ENCODE results near the gene CPTP.
"Not testable (repeated sequence)": the region's sequence is repeated elsewhere in the genome, so short reads cannot be mapped to it uniquely, and the experiment has no call there.

The CPTP gene

DNA sequence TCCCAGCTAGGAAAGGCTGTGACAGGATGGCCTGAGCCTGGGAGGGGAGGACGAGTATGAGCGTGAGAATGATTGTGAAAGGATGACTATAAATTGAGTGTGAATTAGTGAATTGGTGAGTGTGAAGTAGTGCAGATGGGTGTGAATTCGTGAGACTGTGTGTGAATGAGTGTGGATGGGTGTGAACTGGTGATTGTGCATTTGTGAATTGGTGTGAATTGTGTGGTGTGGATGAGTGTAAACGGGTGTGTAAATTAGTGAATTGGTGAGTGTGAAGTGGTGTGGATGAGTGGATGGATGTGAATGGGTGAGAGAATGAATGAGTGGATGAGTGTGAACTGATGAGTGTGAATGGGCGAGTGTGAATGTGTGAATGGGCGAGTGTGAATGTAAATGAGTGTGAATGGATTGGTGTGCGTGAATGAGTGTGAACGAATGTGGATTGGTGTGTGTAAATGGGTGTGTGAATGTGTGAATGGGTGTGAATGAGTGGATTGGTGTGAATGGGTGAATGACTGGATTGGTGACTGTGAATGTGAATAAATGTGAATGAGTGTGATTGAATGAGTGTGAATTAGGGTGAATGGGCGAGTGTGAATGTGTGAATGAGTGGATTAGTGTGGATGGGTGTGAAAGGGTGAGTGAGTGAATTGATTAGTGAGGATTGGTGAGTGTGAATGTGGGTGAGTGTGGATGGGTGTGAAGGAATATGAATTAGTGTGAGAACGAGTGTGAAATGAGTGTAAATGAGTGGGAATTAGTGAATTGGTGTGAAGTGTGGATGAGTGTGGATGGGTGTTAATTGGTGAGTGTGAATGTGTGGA is 41.5 kb downstream of the CPTP start:
- Histone ChIP-seq H2BK15ac (ENCODE audit: low read depth, poor library complexity, severe bottlenecking) (no peak overlapping the region), H3K4me3 (ENCODE audit: insufficient read depth in 1 of 2, low read depth in 1 of 2, low read length in 2 of 2) (no peak overlapping the region), H3K27ac (ENCODE audit: low read length, poor library complexity, severe bottlenecking) (no peak overlapping the region), H3K36me3 (ENCODE audit: control insufficient read depth in 1 of 2, insufficient read depth in 2 of 2, low read depth in 1 of 2, low read length in 2 of 2) (peaks cover 0 to 6% of the 10 kb centered on the region in 2 experiments), H3K18ac (ENCODE audit: low read depth in 1 of 2, low read length in 2 of 2) (no peak overlapping the region), H3K9ac (ENCODE audit: low read length) (no peak overlapping the region), H4K91ac (ENCODE audit: low read length) (peak overlapping the region; percentile 66), H3K4me2 (ENCODE audit: low read length, poor library complexity, severe bottlenecking) (no peak overlapping the region), H2AFZ (ENCODE audit: low read depth, low read length) (no peak overlapping the region), H3K4me1 (ENCODE audit: control insufficient read depth, insufficient read depth, low read depth, low read length) (peaks cover 13% of the 10 kb centered on the region), H3K14ac (ENCODE audit: low read length in 2 of 2) (no peak overlapping the region), H3K4ac (ENCODE audit: low read depth in 1 of 2, low read length in 2 of 2) (no peak overlapping the region), H2BK120ac (ENCODE audit: low read depth, low read length) (no peak overlapping the region), H4K8ac (ENCODE audit: low read length) (no peak overlapping the region), H3K27me3 (ENCODE audit: control insufficient read depth in 1 of 2, insufficient read depth in 1 of 2, low read length in 2 of 2) (no peaks in the 10 kb centered on the region), H3K9me3 (ENCODE audit: control insufficient read depth, low read length) (no peaks in the 10 kb centered on the region), H2BK12ac (ENCODE audit: low read length in 2 of 2) (peak overlapping the region in 1 of 2 experiments; percentile 93), H3K23ac (ENCODE audit: low read length in 2 of 2) (no peak overlapping the region), H2AK5ac (ENCODE audit: low read length, severe bottlenecking) (no peak overlapping the region), H2BK5ac (ENCODE audit: low read depth, low read length, poor library complexity, severe bottlenecking) (no peak overlapping the region), H3K79me1 (replicated peaks; ENCODE audit: low read length, poor library complexity, severe bottlenecking) (peaks cover 1% of the 10 kb centered on the region)
- no peak for DNase-seq
- WGBS = 84% methylated on average over 10 of the region's 10 CpGs

DNA sequence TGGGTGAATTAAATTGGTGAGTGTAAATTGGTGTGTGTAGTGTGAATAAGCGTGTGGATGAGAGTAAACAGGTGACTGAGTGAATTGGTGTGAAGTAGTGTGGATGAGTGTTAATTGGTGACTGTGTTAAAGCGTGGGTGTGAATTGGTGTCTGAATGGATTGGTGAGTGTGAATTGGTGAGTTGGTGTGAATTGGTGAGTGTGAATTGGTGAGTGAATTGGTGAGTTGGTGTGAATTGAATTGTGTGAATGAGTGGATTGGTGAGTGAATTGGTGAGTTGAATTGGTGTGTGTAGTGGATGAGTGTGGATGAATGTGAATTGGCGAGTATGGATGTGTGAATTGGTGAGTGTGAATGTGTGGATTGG is 42.1 kb downstream of the CPTP start:
- no peak overlapping the region for H3K18ac ChIP-seq (ENCODE audit: low read depth in 1 of 2, low read length in 2 of 2)
- no peak overlapping the region for H3K27ac ChIP-seq (ENCODE audit: low read length, poor library complexity, severe bottlenecking)
- H4K91ac ChIP-seq (ENCODE audit: low read length) = no peak overlapping the region
- no peak overlapping the region for H4K8ac ChIP-seq (ENCODE audit: low read length)
- no peak overlapping the region for H2BK120ac ChIP-seq (ENCODE audit: low read depth, low read length)
- peaks cover 13% of the 10 kb centered on the region for H3K4me1 ChIP-seq (ENCODE audit: control insufficient read depth, insufficient read depth, low read depth, low read length)
- H3K4me3 ChIP-seq (ENCODE audit: insufficient read depth in 1 of 2, low read depth in 1 of 2, low read length in 2 of 2) = no peak overlapping the region
- 98% methylated on average over 3 of the region's 3 CpGs for whole genome bisulfite sequencing
- H3K9me3 ChIP-seq (ENCODE audit: control insufficient read depth, low read length) = no peaks in the 10 kb centered on the region
- H2AFZ ChIP-seq (ENCODE audit: low read depth, low read length) = no peak overlapping the region
- H3K23ac ChIP-seq (ENCODE audit: low read length in 2 of 2) = no peak overlapping the region
- no peak overlapping the region for H3K9ac ChIP-seq (ENCODE audit: low read length)
- no peak overlapping the region for H3K4ac ChIP-seq (ENCODE audit: low read depth in 1 of 2, low read length in 2 of 2)
- peak; percentile 11 for DNase-seq
- H3K14ac ChIP-seq (ENCODE audit: low read length in 2 of 2) = no peak overlapping the region
- no peak overlapping the region for H2BK12ac ChIP-seq (ENCODE audit: low read length in 2 of 2)
- no peak overlapping the region for H2BK5ac ChIP-seq (ENCODE audit: low read depth, low read length, poor library complexity, severe bottlenecking)
- H2BK15ac ChIP-seq (ENCODE audit: low read depth, poor library complexity, severe bottlenecking) = no peak overlapping the region
- peaks cover 0 to 12% of the 10 kb centered on the region in 2 experiments for H3K36me3 ChIP-seq (ENCODE audit: control insufficient read depth in 1 of 2, insufficient read depth in 2 of 2, low read depth in 1 of 2, low read length in 2 of 2)
- H2AK5ac ChIP-seq (ENCODE audit: low read length, severe bottlenecking) = no peak overlapping the region
- peaks cover 3% of the 10 kb centered on the region for H3K79me1 ChIP-seq (replicated peaks; ENCODE audit: low read length, poor library complexity, severe bottlenecking)
- no peak overlapping the region for H3K4me2 ChIP-seq (ENCODE audit: low read length, poor library complexity, severe bottlenecking)
- H3K27me3 ChIP-seq (ENCODE audit: control insufficient read depth in 1 of 2, insufficient read depth in 1 of 2, low read length in 2 of 2) = no peaks in the 10 kb centered on the region

- H3K9ac ChIP-seq (ENCODE audit: low read length) = no peak overlapping the region
- no peak overlapping the region for H2AK5ac ChIP-seq (ENCODE audit: low read length, severe bottlenecking)
- H3K36me3 ChIP-seq (ENCODE audit: control insufficient read depth in 1 of 2, insufficient read depth in 2 of 2, low read depth in 1 of 2, low read length in 2 of 2) = peaks cover 0 to 16% of the 10 kb centered on the region in 2 experiments
- no peak overlapping the region for H3K27ac ChIP-seq (ENCODE audit: low read length, poor library complexity, severe bottlenecking)
- no peak overlapping the region for H4K91ac ChIP-seq (ENCODE audit: low read length)
- H2AFZ ChIP-seq (ENCODE audit: low read depth, low read length) = no peak overlapping the region
- no peak overlapping the region for H3K4me3 ChIP-seq (ENCODE audit: insufficient read depth in 1 of 2, low read depth in 1 of 2, low read length in 2 of 2)
- H2BK15ac ChIP-seq (ENCODE audit: low read depth, poor library complexity, severe bottlenecking) = no peak overlapping the region
- no peak overlapping the region for H3K4me2 ChIP-seq (ENCODE audit: low read length, poor library complexity, severe bottlenecking)
- H3K14ac ChIP-seq (ENCODE audit: low read length in 2 of 2) = no peak overlapping the region
- H2BK120ac ChIP-seq (ENCODE audit: low read depth, low read length) = no peak overlapping the region
- no peaks in the 10 kb centered on the region for H3K9me3 ChIP-seq (ENCODE audit: control insufficient read depth, low read length)
- no peak overlapping the region for H3K18ac ChIP-seq (ENCODE audit: low read depth in 1 of 2, low read length in 2 of 2)
- H4K8ac ChIP-seq (ENCODE audit: low read length) = no peak overlapping the region
- peaks cover 3% of the 10 kb centered on the region for H3K79me1 ChIP-seq (replicated peaks; ENCODE audit: low read length, poor library complexity, severe bottlenecking)
- peak; percentile 32 for DNase-seq
- 97% methylated on average over 5 of the region's 5 CpGs for WGBS
- H3K27me3 ChIP-seq (ENCODE audit: control insufficient read depth in 1 of 2, insufficient read depth in 1 of 2, low read length in 2 of 2) = no peaks in the 10 kb centered on the region
- H2BK12ac ChIP-seq (ENCODE audit: low read length in 2 of 2) = no peak overlapping the region
- no peak overlapping the region for H3K4ac ChIP-seq (ENCODE audit: low read depth in 1 of 2, low read length in 2 of 2)
- H2BK5ac ChIP-seq (ENCODE audit: low read depth, low read length, poor library complexity, severe bottlenecking) = no peak overlapping the region
- H3K4me1 ChIP-seq (ENCODE audit: control insufficient read depth, insufficient read depth, low read depth, low read length) = peaks cover 14% of the 10 kb centered on the region
- no peak overlapping the region for H3K23ac ChIP-seq (ENCODE audit: low read length in 2 of 2)
Measured at GRCh38 chr1:1367315-1367714, 42.7 kb downstream of the CPTP start.

DNA sequence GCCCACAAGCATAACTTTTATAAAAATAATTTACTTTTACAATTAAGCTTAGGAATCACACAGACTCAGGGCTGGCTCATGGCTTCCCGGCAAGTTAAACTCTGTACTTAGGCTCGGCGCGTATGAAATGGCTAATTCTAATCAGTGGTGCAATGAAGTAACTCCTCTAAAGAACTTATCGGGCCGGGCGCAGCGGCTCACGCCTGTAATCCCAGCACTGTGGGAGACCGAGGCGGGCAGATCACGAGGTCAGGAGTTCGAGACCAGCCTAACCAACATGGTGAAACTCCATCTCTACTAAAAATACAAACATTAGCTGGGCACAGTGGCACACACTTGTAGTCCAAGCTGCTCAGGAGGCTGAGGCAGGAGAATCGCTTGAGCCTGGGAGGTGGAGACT is 45.5 kb downstream of the CPTP start:
- WGBS = 95% methylated on average over 13 of the region's 14 CpGs
- not testable (repeated sequence) for H4K8ac ChIP-seq (ENCODE audit: low read length); H3K4me3 ChIP-seq (ENCODE audit: insufficient read depth in 1 of 2, low read depth in 1 of 2, low read length in 2 of 2)

More for the DNA sequence above, 45.5 kb downstream of the CPTP start:
- H3K27ac ChIP-seq (ENCODE audit: low read length, poor library complexity, severe bottlenecking); H3K14ac ChIP-seq (ENCODE audit: low read length in 2 of 2); DNase-seq; H4K91ac ChIP-seq (ENCODE audit: low read length); H3K18ac ChIP-seq (ENCODE audit: low read depth in 1 of 2, low read length in 2 of 2); H3K4ac ChIP-seq (ENCODE audit: low read depth in 1 of 2, low read length in 2 of 2); H2BK120ac ChIP-seq (ENCODE audit: low read depth, low read length); H3K9ac ChIP-seq (ENCODE audit: low read length); H3K4me2 ChIP-seq (ENCODE audit: low read length, poor library complexity, severe bottlenecking); H2BK15ac ChIP-seq (ENCODE audit: low read depth, poor library complexity, severe bottlenecking); H3K27me3 ChIP-seq (ENCODE audit: control insufficient read depth in 1 of 2, insufficient read depth in 1 of 2, low read length in 2 of 2); H2BK12ac ChIP-seq (ENCODE audit: low read length in 2 of 2); H2BK5ac ChIP-seq (ENCODE audit: low read depth, low read length, poor library complexity, severe bottlenecking); H3K9me3 ChIP-seq (ENCODE audit: control insufficient read depth, low read length); H2AFZ ChIP-seq (ENCODE audit: low read depth, low read length); H3K23ac ChIP-seq (ENCODE audit: low read length in 2 of 2); H2AK5ac ChIP-seq (ENCODE audit: low read length, severe bottlenecking): not testable (repeated sequence)
- peaks cover 30% of the 10 kb centered on the region for H3K4me1 ChIP-seq (ENCODE audit: control insufficient read depth, insufficient read depth, low read depth, low read length)
- H3K36me3 ChIP-seq (ENCODE audit: control insufficient read depth in 1 of 2, insufficient read depth in 2 of 2, low read depth in 1 of 2, low read length in 2 of 2) = peaks cover 11 to 35% of the 10 kb centered on the region in 2 experiments
- peaks cover 10% of the 10 kb centered on the region for H3K79me1 ChIP-seq (replicated peaks; ENCODE audit: low read length, poor library complexity, severe bottlenecking)
